GM12874 (cell line): ENCODE data around the gene LPCAT1.

Experiments used
- CTCF ChIP-seq: IDR thresholded peaks from 2 replicates; pipeline ENCODE4 v1.5.1; 2011; ENCODE audit warnings: low read depth, mild to moderate bottlenecking, control low read depth, low read length, moderate library complexity; ENCODE audit not compliant: insufficient read depth

The LPCAT1 gene

GRCh38 chr5:1544294-1544961, 20.7 kb upstream of the LPCAT1 start:
- no peak for TF ChIP-seq CTCF

DNA sequence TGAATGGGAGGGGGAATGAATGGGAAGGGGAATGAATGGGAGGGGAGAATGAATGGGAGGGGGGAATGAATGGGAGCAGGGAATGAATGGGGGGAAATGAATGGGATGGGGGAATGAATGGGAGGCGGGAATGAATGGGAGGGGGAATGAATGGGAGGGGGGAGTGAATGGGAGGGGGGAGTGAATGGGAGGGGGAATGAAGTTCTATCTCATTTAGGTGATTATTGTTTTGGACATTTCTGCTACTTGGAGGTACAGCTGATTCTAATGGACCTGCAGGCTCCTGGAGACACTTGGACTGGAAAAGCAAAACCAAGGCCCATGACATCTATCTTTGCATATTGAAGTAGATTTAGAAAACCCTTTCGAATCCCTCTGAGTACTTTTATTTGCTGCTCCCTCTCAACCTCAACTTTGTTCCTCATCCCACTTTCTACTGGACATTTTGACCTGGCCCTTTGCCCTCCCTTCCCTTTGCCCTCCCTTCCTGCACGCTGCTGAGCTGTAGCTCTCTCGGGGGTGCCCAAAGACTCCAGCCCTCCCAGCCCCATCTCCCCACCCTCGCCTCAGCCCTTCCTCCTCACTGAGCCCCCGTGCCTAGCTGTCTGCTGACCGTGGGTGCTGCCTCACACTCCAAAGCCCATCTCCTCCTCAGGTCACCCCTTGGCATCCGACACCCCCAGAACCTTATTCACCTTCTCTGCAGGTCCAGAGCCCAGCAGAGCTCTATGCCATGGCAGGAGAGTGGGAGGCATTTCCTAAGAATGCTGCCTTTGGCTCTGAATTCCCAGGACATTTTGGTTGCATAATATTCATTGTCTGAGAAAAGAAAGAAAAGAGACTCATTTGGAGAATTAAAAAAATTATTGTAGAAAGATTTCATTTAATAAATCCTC, 19.9 kb upstream of the LPCAT1 start:
- TF ChIP-seq CTCF, result no peak

DNA sequence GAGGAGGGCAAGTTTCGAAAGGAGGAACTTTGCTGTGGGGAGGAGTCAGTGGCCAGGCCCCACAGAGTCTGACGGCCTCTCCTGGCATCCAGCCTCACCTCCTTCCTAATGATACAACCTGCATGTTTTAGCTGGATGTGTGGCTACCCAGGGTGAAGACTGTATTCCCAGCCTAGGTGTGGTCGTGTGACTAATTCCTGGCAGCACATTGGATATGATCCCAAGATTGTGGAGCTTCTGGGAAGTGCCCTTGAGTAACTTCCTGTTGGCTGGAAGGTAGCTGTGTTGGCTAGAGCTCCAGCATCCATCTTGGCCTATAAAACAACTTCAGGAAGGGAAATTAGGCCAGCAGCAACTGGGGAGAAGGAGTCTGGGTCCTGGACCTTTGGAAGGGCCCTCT, 19.0 kb upstream of the LPCAT1 start:
- no peak for TF ChIP-seq CTCF

- TF ChIP-seq CTCF, result no peak
Observed at GRCh38 chr5:1541702-1542400, 18.1 kb upstream of the LPCAT1 start.

GRCh38 chr5:1540831-1541701, 17.3 kb upstream of the LPCAT1 start:
- TF ChIP-seq CTCF, result no peak

GRCh38 chr5:1540166-1540565, 16.4 kb upstream of the LPCAT1 start:
- no peak for TF ChIP-seq CTCF
